ENCODE results near the gene FCRL2. TPM values are rescaled to one million over a fixed set of nuclear protein-coding genes. Genes with fewer than 3 reads are reported as not detected.

Gene FCRL2
- total RNA-seq, result 1 to 10 TPM in 1 of 2 donors, under 1 TPM in 1; 0.44 to 3.9 TPM
- 0.08 to 0.23 reads per million in 2 donors for total RNA-seq

GRCh38 chr1:157776971-157777391 lies at the start of gene FCRL2:
FCRL2 (minus strand) TSS chr1:157777132; CDS start chr1:157777073, 59 bp downstream.
- DNase-seq, result no peak
- Mint-ChIP-seq H3K27me3 (peaks cover 7% of the 10 kb centered on the region), H3K4me3 (no peak within 1 kb of the TSS), H3K27ac (no peak within 1 kb of the TSS), H3K36me3 (ENCODE audit: low read depth) (no peaks in the 10 kb centered on the region), H3K4me1 (no peaks in the 10 kb centered on the region)
- ATAC-seq, result no peak
- no peaks in the 10 kb centered on the region for H3K9me3 ChIP-seq (ENCODE audit: control insufficient read depth, low read length, poor library complexity, severe bottlenecking)

GRCh38 chr1:157820299-157820698 lies 43.4 kb upstream of the FCRL2 start:
- Mint-ChIP-seq H3K27ac (no peak overlapping the region), H3K36me3 (ENCODE audit: low read depth) (no peaks in the 10 kb centered on the region), H3K27me3 (no peaks in the 10 kb centered on the region), H3K4me1 (no peaks in the 10 kb centered on the region), H3K4me3 (no peak overlapping the region)
- H3K9me3 ChIP-seq (ENCODE audit: control insufficient read depth, low read length, poor library complexity, severe bottlenecking), result no peaks in the 10 kb centered on the region
- ATAC-seq (no peak), DNase-seq (no peak)

- no peaks in the 10 kb centered on the region for H3K27me3 Mint-ChIP-seq
- ATAC-seq, result peak; percentile 55
- H3K4me3 Mint-ChIP-seq, result no peak within 1 kb of the TSS
- H3K4me1 Mint-ChIP-seq, result no peaks in the 10 kb centered on the region
- H3K36me3 Mint-ChIP-seq (ENCODE audit: low read depth), result no peaks in the 10 kb centered on the region
- no peaks in the 10 kb centered on the region for H3K9me3 ChIP-seq (ENCODE audit: control insufficient read depth, low read length, poor library complexity, severe bottlenecking)
- H3K27ac Mint-ChIP-seq, result no peak within 1 kb of the TSS
- no peak for DNase-seq
These were observed 43.0 kb upstream of the FCRL2 start, which contains the start of gene FCRL1 for GRCh38 chr1:157819896-157820295. FCRL1 (minus strand) TSS chr1:157820120; CDS start chr1:157820037, 83 bp downstream.

GRCh38 chr1:157819215-157819614 lies 42.3 kb upstream of the FCRL2 start:
- H3K4me1 Mint-ChIP-seq, result no peaks in the 10 kb centered on the region
- H3K9me3 ChIP-seq (ENCODE audit: control insufficient read depth, low read length, poor library complexity, severe bottlenecking), result no peaks in the 10 kb centered on the region
- ATAC-seq (no peak), DNase-seq (no peak)
- H3K36me3 Mint-ChIP-seq (ENCODE audit: low read depth), result no peaks in the 10 kb centered on the region
- H3K4me3 Mint-ChIP-seq, result no peak overlapping the region
- no peaks in the 10 kb centered on the region for H3K27me3 Mint-ChIP-seq
- H3K27ac Mint-ChIP-seq, result no peak overlapping the region

- H3K4me3 Mint-ChIP-seq, result no peak overlapping the region
- H3K4me1 Mint-ChIP-seq, result no peaks in the 10 kb centered on the region
- no peak for DNase-seq
- H3K27me3 Mint-ChIP-seq, result no peaks in the 10 kb centered on the region
- ATAC-seq, result no peak
- H3K9me3 ChIP-seq (ENCODE audit: control insufficient read depth, low read length, poor library complexity, severe bottlenecking), result no peaks in the 10 kb centered on the region
- H3K27ac Mint-ChIP-seq, result no peak overlapping the region
- no peaks in the 10 kb centered on the region for H3K36me3 Mint-ChIP-seq (ENCODE audit: low read depth)
These were observed 36.3 kb upstream of the FCRL2 start for GRCh38 chr1:157813269-157813668.

GRCh38 chr1:157806431-157807149 lies 29.7 kb upstream of the FCRL2 start:
- DNase-seq (no peak), ATAC-seq (peak; percentile 84)
- H3K4me1 Mint-ChIP-seq, result no peaks in the 10 kb centered on the region
- no peaks in the 10 kb centered on the region for H3K9me3 ChIP-seq (ENCODE audit: control insufficient read depth, low read length, poor library complexity, severe bottlenecking)
- peaks cover 25% of the 10 kb centered on the region for H3K27me3 Mint-ChIP-seq
- H3K4me3 Mint-ChIP-seq, result no peak overlapping the region
- H3K27ac Mint-ChIP-seq, result no peak overlapping the region
- H3K36me3 Mint-ChIP-seq (ENCODE audit: low read depth), result no peaks in the 10 kb centered on the region

- H3K27me3 Mint-ChIP-seq, result peaks cover 25% of the 10 kb centered on the region
- ATAC-seq (no peak), DNase-seq (no peak)
- no peaks in the 10 kb centered on the region for H3K4me1 Mint-ChIP-seq
- no peaks in the 10 kb centered on the region for H3K9me3 ChIP-seq (ENCODE audit: control insufficient read depth, low read length, poor library complexity, severe bottlenecking)
- H3K36me3 Mint-ChIP-seq (ENCODE audit: low read depth), result no peaks in the 10 kb centered on the region
- no peak overlapping the region for H3K27ac Mint-ChIP-seq
- H3K4me3 Mint-ChIP-seq, result no peak overlapping the region
These were observed 26.9 kb upstream of the FCRL2 start for GRCh38 chr1:157803851-157804250.

GRCh38 chr1:157799996-157800395 lies 23.1 kb upstream of the FCRL2 start:
- Mint-ChIP-seq H3K27ac (no peak overlapping the region), H3K36me3 (ENCODE audit: low read depth) (no peaks in the 10 kb centered on the region), H3K4me1 (no peaks in the 10 kb centered on the region), H3K4me3 (no peak overlapping the region), H3K27me3 (no peaks in the 10 kb centered on the region)
- ATAC-seq, result no peak
- no peaks in the 10 kb centered on the region for H3K9me3 ChIP-seq (ENCODE audit: control insufficient read depth, low read length, poor library complexity, severe bottlenecking)
- DNase-seq, result no peak

- no peak overlapping the region for H3K4me3 Mint-ChIP-seq
- H3K27ac Mint-ChIP-seq, result no peak overlapping the region
- no peak for ATAC-seq
- no peak for DNase-seq
- no peaks in the 10 kb centered on the region for H3K9me3 ChIP-seq (ENCODE audit: control insufficient read depth, low read length, poor library complexity, severe bottlenecking)
- H3K36me3 Mint-ChIP-seq (ENCODE audit: low read depth), result no peaks in the 10 kb centered on the region
- H3K27me3 Mint-ChIP-seq, result no peaks in the 10 kb centered on the region
- no peaks in the 10 kb centered on the region for H3K4me1 Mint-ChIP-seq
These were observed 21.3 kb upstream of the FCRL2 start for GRCh38 chr1:157798211-157798610.

- no peaks in the 10 kb centered on the region for H3K9me3 ChIP-seq (ENCODE audit: control insufficient read depth, low read length, poor library complexity, severe bottlenecking)
- no peaks in the 10 kb centered on the region for H3K4me1 Mint-ChIP-seq
- no peak overlapping the region for H3K4me3 Mint-ChIP-seq
- peaks cover 11% of the 10 kb centered on the region for H3K27me3 Mint-ChIP-seq
- no peaks in the 10 kb centered on the region for H3K36me3 Mint-ChIP-seq (ENCODE audit: low read depth)
- DNase-seq, result no peak
- no peak overlapping the region for H3K27ac Mint-ChIP-seq
- ATAC-seq, result no peak
These were observed 8.3 kb upstream of the FCRL2 start for GRCh38 chr1:157785248-157785647.

GRCh38 chr1:157784801-157785200 lies 7.9 kb upstream of the FCRL2 start:
- H3K4me1 Mint-ChIP-seq, result no peaks in the 10 kb centered on the region
- DNase-seq (no peak), ATAC-seq (no peak)
- no peak overlapping the region for H3K27ac Mint-ChIP-seq
- no peaks in the 10 kb centered on the region for H3K9me3 ChIP-seq (ENCODE audit: control insufficient read depth, low read length, poor library complexity, severe bottlenecking)
- H3K36me3 Mint-ChIP-seq (ENCODE audit: low read depth), result no peaks in the 10 kb centered on the region
- no peak overlapping the region for H3K4me3 Mint-ChIP-seq
- H3K27me3 Mint-ChIP-seq, result peaks cover 11% of the 10 kb centered on the region

GRCh38 chr1:157782931-157783330 lies 6.0 kb upstream of the FCRL2 start:
- ATAC-seq (no peak), DNase-seq (no peak)
- H3K4me1 Mint-ChIP-seq, result no peaks in the 10 kb centered on the region
- H3K4me3 Mint-ChIP-seq, result no peak overlapping the region
- H3K27ac Mint-ChIP-seq, result no peak overlapping the region
- no peaks in the 10 kb centered on the region for H3K9me3 ChIP-seq (ENCODE audit: control insufficient read depth, low read length, poor library complexity, severe bottlenecking)
- H3K36me3 Mint-ChIP-seq (ENCODE audit: low read depth), result no peaks in the 10 kb centered on the region
- H3K27me3 Mint-ChIP-seq, result peaks cover 11% of the 10 kb centered on the region

GRCh38 chr1:157781048-157781447 lies 4.1 kb upstream of the FCRL2 start:
- H3K4me3 Mint-ChIP-seq, result no peak overlapping the region
- no peaks in the 10 kb centered on the region for H3K9me3 ChIP-seq (ENCODE audit: control insufficient read depth, low read length, poor library complexity, severe bottlenecking)
- no peaks in the 10 kb centered on the region for H3K36me3 Mint-ChIP-seq (ENCODE audit: low read depth)
- H3K4me1 Mint-ChIP-seq, result no peaks in the 10 kb centered on the region
- ATAC-seq (no peak), DNase-seq (no peak)
- peaks cover 11% of the 10 kb centered on the region for H3K27me3 Mint-ChIP-seq
- H3K27ac Mint-ChIP-seq, result no peak overlapping the region
